ENCODE results near the gene ARHGAP22.
A peak's percentile ranks its signal among the peaks of the same experiment; 100 is the strongest.

Gene ARHGAP22

GRCh38 chr10:48556713-48557112, 48.2 kb downstream of the ARHGAP22 start:
- no peaks in the 10 kb centered on the region for H3K27me3 ChIP-seq
- peaks cover 0 to 4% (median 0%) of the 10 kb centered on the region in 11 experiments; a peak in 1 of 22 replicates for H3K36me3 ChIP-seq
- H3K27ac ChIP-seq, result no peak overlapping the region
- peaks cover 13 to 30% (median 19%) of the 10 kb centered on the region in 10 experiments for H3K4me1 ChIP-seq
- H3K4me2 ChIP-seq, result no peak overlapping the region
- no peak for TF ChIP-seq Cebpa-rat (IDR thresholded peaks at IDR 0.05)
- no peaks in the 10 kb centered on the region for H4K20me1 ChIP-seq
- H3K4me3 ChIP-seq, result no peak overlapping the region
- no peak overlapping the region for H3K9ac ChIP-seq
- H3K9me3 ChIP-seq (replicated peaks in 1 of 11), result peaks cover 0 to 7% (median 0%) of the 10 kb centered on the region in 11 experiments; a peak in 2 of 22 replicates

DNA sequence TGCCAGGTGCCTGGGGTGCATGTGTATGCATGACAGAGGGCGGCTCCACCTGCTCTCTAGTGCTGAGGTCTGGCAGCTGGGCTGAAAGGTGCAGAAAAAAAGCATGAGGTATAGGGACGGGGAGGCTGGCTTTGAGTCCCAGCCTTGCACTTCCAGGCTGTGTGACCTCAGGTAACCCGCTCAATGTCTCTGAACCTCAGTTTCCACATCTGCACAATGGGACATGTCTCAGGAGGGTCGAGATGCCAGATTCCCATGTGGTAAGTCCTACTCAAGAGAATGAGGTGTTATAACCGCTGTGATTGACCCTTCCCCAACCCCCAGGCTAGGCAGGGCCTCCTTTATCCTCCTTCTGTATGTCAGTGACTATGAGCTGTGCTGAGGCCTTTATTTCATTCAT, 48.8 kb downstream of the ARHGAP22 start:
- 0 out of 22 replicates have a peak, but pooled peaks cover 0 to 4% (median 0%) of the 10 kb centered on the region in 11 experiments for H4K20me1 ChIP-seq
- H3K9ac ChIP-seq, result no peak overlapping the region
- H3K27me3 ChIP-seq, result no peaks in the 10 kb centered on the region
- TF ChIP-seq Cebpa-rat (IDR thresholded peaks at IDR 0.05), result no peak
- H3K27ac ChIP-seq, result no peak overlapping the region; a peak in 1 of 22 replicates
- peaks cover 0 to 7% (median 0%) of the 10 kb centered on the region in 11 experiments; a peak in 2 of 22 replicates for H3K9me3 ChIP-seq (replicated peaks in 1 of 11)
- H3K36me3 ChIP-seq, result peaks cover 0 to 4% (median 0%) of the 10 kb centered on the region in 11 experiments; a peak in 1 of 22 replicates
- H3K4me2 ChIP-seq, result no peak overlapping the region
- H3K4me3 ChIP-seq, result no peak overlapping the region
- H3K4me1 ChIP-seq, result peaks cover 19 to 37% (median 25%) of the 10 kb centered on the region in 10 experiments

GRCh38 chr10:48555310-48556042, 49.4 kb downstream of the ARHGAP22 start:
- Histone ChIP-seq H3K36me3 (peaks cover 0 to 4% (median 0%) of the 10 kb centered on the region in 11 experiments; a peak in 1 of 22 replicates), H3K4me1 (peaks cover 25 to 41% (median 31%) of the 10 kb centered on the region in 10 experiments), H3K4me3 (no peak overlapping the region), H3K9me3 (replicated peaks in 1 of 11) (peaks cover 0 to 5% (median 0%) of the 10 kb centered on the region in 11 experiments; a peak in 2 of 22 replicates), H4K20me1 (0 out of 22 replicates have a peak, but pooled peaks cover 0 to 4% (median 0%) of the 10 kb centered on the region in 11 experiments), H3K27ac (no peak overlapping the region; a peak in 1 of 22 replicates), H3K27me3 (no peaks in the 10 kb centered on the region), H3K4me2 (no peak overlapping the region), H3K9ac (peak overlapping the region in 1 of 11 experiments; percentile 24; a peak in 1 of 22 replicates)
- TF ChIP-seq Cebpa-rat (IDR thresholded peaks at IDR 0.05), result no peak

DNA sequence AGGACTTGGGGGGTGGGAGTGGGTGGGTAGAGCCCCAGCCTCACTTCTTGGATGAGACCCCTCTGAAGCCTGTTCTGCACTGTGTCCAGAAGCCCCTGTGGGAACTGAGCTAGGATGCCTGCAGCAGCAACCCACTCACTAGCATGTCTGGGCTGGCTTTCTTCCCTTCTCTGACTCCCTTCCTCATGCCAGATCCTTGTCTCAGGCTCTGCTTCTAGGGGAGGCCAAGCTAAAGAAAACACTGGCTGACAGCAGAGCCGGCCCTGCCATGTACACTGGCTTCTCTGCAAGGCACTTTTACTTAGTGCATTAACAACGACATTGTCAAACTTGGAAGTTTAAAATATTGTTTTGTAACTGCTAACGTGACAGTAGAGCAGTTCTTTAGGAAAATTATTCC, 50.2 kb downstream of the ARHGAP22 start:
- Histone ChIP-seq H3K9me3 (replicated peaks in 1 of 11) (no peaks in the 10 kb centered on the region), H3K4me1 (peaks cover 33 to 47% (median 39%) of the 10 kb centered on the region in 10 experiments), H3K9ac (no peak overlapping the region; a peak in 1 of 22 replicates), H3K4me3 (no peak overlapping the region), H3K27ac (no peak overlapping the region), H3K4me2 (0 out of 22 replicates have a peak overlapping the region, but pooled peaks of 1 of the 11 experiments have one; percentile 31), H3K36me3 (peaks cover 0 to 8% (median 0%) of the 10 kb centered on the region in 11 experiments; a peak in 1 of 22 replicates), H4K20me1 (0 out of 22 replicates have a peak, but pooled peaks cover 0 to 4% (median 0%) of the 10 kb centered on the region in 11 experiments), H3K27me3 (no peaks in the 10 kb centered on the region)
- no peak for TF ChIP-seq Cebpa-rat (IDR thresholded peaks at IDR 0.05)

DNA sequence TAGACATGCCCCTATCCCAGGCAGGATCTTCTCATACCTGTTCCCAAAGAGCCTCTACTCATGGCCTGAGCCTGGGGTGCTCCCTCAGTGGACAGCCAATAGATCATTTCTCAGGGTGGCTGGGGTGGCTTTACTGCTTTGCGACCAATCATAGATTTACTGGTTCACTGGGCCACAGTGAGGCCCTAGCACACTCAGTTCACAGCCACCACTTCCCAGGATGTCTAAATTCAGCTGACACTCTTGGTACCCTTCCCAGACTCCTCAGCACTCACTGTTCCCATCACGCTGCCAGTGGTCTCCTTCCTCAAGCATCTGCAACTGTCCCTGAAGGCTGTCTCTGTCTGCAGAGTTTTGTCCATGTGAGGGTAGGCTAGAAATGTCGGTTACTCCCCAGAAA, 50.6 kb downstream of the ARHGAP22 start:
- H3K27ac ChIP-seq, result no peak overlapping the region; a peak in 1 of 22 replicates
- H3K4me2 ChIP-seq, result peak overlapping the region in 3 of 11 experiments; percentile 15 to 31 (median 27); a peak in 4 of 22 replicates
- H3K36me3 ChIP-seq, result peaks cover 0 to 9% (median 0%) of the 10 kb centered on the region in 11 experiments; a peak in 1 of 22 replicates
- 0 out of 22 replicates have a peak, but pooled peaks cover 0 to 4% (median 0%) of the 10 kb centered on the region in 11 experiments for H4K20me1 ChIP-seq
- H3K4me1 ChIP-seq, result peaks cover 37 to 52% (median 43%) of the 10 kb centered on the region in 10 experiments
- peak overlapping the region in 1 of 11 experiments; percentile 15; a peak in 1 of 22 replicates for H3K9ac ChIP-seq
- TF ChIP-seq Cebpa-rat (IDR thresholded peaks at IDR 0.05), result no peak
- H3K27me3 ChIP-seq, result no peaks in the 10 kb centered on the region
- H3K4me3 ChIP-seq, result no peak overlapping the region
- H3K9me3 ChIP-seq (replicated peaks in 1 of 11), result no peaks in the 10 kb centered on the region

GRCh38 chr10:48552946-48553564, 51.8 kb downstream of the ARHGAP22 start:
- Histone ChIP-seq H3K9me3 (replicated peaks in 1 of 11) (no peaks in the 10 kb centered on the region), H3K4me1 (peaks cover 44 to 63% (median 53%) of the 10 kb centered on the region in 10 experiments), H3K9ac (peak overlapping the region in 3 of 11 experiments; percentile 15 to 46 (median 20); a peak in 2 of 22 replicates), H3K36me3 (peaks cover 0 to 9% (median 0%) of the 10 kb centered on the region in 11 experiments; a peak in 1 of 22 replicates), H3K27ac (peak overlapping the region in 6 of 11 experiments; percentile 15 to 63 (median 56); a peak in 9 of 22 replicates), H3K4me2 (peak overlapping the region in 10 of 11 experiments; percentile 56 to 91 (median 80); a peak in 18 of 22 replicates), H3K4me3 (no peak overlapping the region), H4K20me1 (0 out of 22 replicates have a peak, but pooled peaks cover 0 to 4% (median 0%) of the 10 kb centered on the region in 11 experiments), H3K27me3 (no peaks in the 10 kb centered on the region)
- TF ChIP-seq Cebpa-rat (IDR thresholded peaks at IDR 0.05), result no peak

DNA sequence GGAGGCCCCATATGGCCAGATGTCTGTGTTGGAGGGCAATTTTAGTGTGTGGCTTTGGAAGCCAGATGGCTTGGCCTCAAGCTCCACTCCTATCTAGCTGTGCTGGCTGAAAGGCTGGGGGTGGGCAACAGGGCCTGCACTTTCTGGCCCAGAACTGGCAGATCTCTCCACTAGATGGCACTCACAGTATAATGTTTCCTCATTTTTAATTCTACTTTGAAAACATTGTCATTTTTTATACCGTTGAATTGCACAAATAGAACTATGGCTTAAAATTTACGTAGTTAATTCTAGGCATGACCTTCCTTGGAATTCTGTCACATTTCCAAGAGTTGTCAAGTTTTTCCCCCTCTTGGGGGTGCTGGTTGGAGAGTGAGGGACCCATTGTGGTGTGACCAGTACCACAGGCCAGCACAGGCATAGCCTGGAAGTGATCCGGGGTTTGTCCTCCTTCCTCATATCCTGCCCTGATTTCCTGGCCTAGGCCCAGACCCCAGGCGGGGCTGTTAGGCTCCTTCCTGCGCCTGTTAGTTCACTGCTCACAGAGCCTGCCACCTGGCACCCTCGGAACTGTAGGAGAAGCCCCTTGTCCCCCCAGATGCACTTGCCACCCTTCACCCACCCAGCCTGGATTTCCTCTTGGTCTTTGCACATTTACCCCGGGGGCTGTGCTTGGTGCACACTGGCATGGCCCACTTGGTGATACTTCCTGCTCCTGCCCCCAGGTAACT, 52.8 kb downstream of the ARHGAP22 start:
- Histone ChIP-seq H3K27me3 (no peaks in the 10 kb centered on the region), H4K20me1 (0 out of 22 replicates have a peak, but pooled peaks cover 0 to 4% (median 0%) of the 10 kb centered on the region in 11 experiments), H3K9me3 (replicated peaks in 1 of 11) (no peaks in the 10 kb centered on the region), H3K36me3 (peaks cover 0 to 17% (median 0%) of the 10 kb centered on the region in 11 experiments; a peak in 1 of 22 replicates), H3K27ac (peak overlapping the region in 10 of 11 experiments; percentile 14 to 66 (median 60); a peak in 18 of 22 replicates), H3K4me1 (peaks cover 44 to 74% (median 63%) of the 10 kb centered on the region in 10 experiments), H3K4me2 (peak overlapping the region; percentile 68 to 91 (median 81)), H3K4me3 (no peak overlapping the region), H3K9ac (peak overlapping the region in 10 of 11 experiments; percentile 7 to 66 (median 42); a peak in 15 of 22 replicates)
- TF ChIP-seq Cebpa-rat (IDR thresholded peaks at IDR 0.05), result no peak

DNA sequence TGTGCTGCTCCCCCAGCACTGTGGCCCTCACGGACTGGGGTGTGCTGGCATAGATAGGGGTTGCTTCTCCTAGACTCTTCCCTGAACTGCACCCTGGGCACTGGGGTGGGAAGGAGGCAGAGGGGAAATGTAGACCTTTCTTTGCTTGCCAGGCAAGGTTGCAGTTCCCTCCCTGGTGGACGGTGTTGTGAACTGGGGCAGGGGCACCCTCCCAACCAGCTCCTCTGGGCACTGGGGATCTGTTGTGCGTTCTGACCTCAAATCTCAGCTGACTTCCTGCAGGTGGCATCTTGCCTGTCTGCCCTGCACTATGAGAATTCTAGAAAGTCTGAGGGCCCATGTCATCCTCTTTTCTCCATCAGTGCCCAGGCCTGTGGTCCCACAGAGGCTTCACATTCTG, 53.9 kb downstream of the ARHGAP22 start:
- H3K9ac ChIP-seq, result peak overlapping the region in 8 of 11 experiments; percentile 1 to 51 (median 20); a peak in 9 of 22 replicates
- no peaks in the 10 kb centered on the region for H3K9me3 ChIP-seq (replicated peaks in 1 of 11)
- no peak for TF ChIP-seq Cebpa-rat (IDR thresholded peaks at IDR 0.05)
- no peak overlapping the region for H3K4me3 ChIP-seq
- H3K4me2 ChIP-seq, result peak overlapping the region; percentile 13 to 88 (median 80); a peak in 21 of 22 replicates
- peak overlapping the region in 5 of 11 experiments; percentile 3 to 63 (median 55); a peak in 6 of 22 replicates for H3K27ac ChIP-seq
- peaks cover 44 to 80% (median 73%) of the 10 kb centered on the region in 10 experiments for H3K4me1 ChIP-seq
- peaks cover 0 to 27% (median 0%) of the 10 kb centered on the region in 11 experiments; a peak in 2 of 22 replicates for H3K36me3 ChIP-seq
- H4K20me1 ChIP-seq, result 0 out of 22 replicates have a peak, but pooled peaks cover 0 to 4% (median 0%) of the 10 kb centered on the region in 11 experiments
- H3K27me3 ChIP-seq, result no peaks in the 10 kb centered on the region
